AG09309 (cell line): Measurements from ENCODE around the gene LOXL1.

ENCODE experiments used
- DNase-seq: peaks from one replicate; pipeline ENCODE4 v3.0.0-alpha.2; 2010; ENCODE audit warnings: low read depth
- H3K4me3 ChIP-seq: 2 replicates; pipeline ENCODE4 v1.5.1; 2011; ENCODE audit warnings: mild to moderate bottlenecking, low read depth, low read length, moderate library complexity; ENCODE audit not compliant: control insufficient read depth
- TF ChIP-seq, protein P1 (sequence below): IDR thresholded peaks from 2 replicates; pipeline ENCODE4 v1.5.1; 2011; ENCODE audit warnings: mild to moderate bottlenecking, low read depth, low read length, inconsistent platforms; ENCODE audit not compliant: insufficient read depth, control insufficient read depth; ENCODE audit errors: missing control alignments

LOXL1 gene

DNA sequence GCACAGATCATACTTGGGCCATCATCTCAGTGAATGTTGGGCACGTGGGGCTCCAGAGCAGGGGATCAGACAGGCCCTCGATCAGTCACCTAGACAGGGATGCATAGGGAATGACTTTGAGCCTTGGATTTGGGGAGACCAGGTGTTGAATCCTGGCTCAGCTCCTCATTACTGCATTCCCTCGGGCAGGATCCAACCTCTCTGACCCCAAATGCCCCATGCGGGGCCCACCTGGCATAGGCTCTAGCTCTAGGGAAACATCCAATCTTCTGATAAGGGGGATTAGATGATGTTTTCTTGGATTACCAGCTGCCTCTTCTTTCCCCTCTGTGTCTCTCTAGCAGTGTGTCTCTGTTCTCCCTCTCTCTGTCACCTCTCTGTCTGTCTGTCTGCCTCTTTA, 22.7 kb downstream of the LOXL1 start:
- TF ChIP-seq, protein P1, sequence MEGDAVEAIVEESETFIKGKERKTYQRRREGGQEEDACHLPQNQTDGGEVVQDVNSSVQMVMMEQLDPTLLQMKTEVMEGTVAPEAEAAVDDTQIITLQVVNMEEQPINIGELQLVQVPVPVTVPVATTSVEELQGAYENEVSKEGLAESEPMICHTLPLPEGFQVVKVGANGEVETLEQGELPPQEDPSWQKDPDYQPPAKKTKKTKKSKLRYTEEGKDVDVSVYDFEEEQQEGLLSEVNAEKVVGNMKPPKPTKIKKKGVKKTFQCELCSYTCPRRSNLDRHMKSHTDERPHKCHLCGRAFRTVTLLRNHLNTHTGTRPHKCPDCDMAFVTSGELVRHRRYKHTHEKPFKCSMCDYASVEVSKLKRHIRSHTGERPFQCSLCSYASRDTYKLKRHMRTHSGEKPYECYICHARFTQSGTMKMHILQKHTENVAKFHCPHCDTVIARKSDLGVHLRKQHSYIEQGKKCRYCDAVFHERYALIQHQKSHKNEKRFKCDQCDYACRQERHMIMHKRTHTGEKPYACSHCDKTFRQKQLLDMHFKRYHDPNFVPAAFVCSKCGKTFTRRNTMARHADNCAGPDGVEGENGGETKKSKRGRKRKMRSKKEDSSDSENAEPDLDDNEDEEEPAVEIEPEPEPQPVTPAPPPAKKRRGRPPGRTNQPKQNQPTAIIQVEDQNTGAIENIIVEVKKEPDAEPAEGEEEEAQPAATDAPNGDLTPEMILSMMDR, result no peak
- H3K4me3 ChIP-seq, result no peak overlapping the region
- no peak for DNase-seq

DNA sequence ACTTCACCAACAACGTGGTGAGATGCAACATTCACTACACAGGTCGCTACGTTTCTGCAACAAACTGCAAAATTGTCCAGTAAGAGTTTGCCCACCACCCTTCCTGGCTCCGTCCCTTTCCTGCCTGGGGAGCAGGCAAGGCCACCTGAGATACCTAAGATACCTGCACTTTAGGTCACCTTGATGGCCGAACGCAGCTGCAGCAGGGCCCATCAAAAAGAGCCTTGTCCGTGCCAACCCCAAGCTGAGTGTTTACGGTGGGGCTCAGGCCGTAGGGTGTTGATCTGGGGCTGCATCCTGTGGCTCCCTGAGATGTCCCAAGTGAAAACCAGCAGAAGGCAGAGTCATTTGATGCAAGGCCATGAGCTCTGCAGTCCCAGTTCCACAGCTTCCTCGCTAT, 23.2 kb downstream of the LOXL1 start:
- DNase-seq, result no peak
- H3K4me3 ChIP-seq, result no peak overlapping the region
- TF ChIP-seq, protein P1, result no peak

GRCh38 chr15:73950479-73950830, 24.2 kb downstream of the LOXL1 start:
- TF ChIP-seq, protein P1, result no peak
- H3K4me3 ChIP-seq, result no peak overlapping the region
- DNase-seq, result no peak

DNA sequence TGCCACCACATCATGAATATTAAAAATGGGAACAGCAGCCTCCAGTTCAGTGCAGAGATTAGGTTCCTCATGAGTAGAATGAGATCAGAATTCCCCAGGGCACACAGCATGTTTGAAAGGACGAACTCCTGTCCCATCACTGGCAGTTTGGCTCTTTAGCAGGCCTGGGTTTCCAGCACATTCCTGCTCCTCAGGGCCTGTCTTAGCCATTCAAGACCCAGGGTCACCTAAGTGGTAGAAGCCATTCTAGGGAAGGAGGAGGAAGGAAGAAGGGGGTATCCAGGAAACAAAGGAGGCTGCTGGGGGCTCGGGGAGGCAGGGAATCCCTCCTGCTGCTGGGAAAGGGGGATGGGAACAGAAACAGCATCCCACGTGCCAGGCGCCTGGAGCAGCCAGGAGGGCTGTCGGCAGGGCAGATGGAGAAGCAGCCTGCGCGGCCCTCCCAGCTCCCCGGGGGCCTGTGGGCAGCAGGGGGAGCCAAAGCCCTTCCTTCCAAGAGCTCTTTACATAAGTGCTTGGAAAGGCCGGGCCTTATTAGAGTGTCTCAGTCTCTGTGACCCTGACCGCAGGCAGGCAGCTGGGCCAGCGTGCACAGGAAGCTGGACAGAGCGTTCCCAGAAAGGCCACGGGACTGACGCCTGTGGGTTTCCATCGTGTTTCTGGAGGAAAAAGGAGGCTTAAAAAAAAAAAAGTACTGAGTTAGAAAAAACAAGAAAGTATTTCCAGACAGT, 24.7 kb downstream of the LOXL1 start:
- DNase-seq, result peak; percentile 94
- TF ChIP-seq, protein P1, result peak; percentile 93
- H3K4me3 ChIP-seq, result no peak overlapping the region

- DNase-seq, result no peak
- TF ChIP-seq, protein P1, result no peak
- H3K4me3 ChIP-seq, result no peak overlapping the region
These were observed 25.3 kb downstream of the LOXL1 start for GRCh38 chr15:73951601-73952000.

GRCh38 chr15:73952171-73952912, 26.1 kb downstream of the LOXL1 start:
- H3K4me3 ChIP-seq, result no peak overlapping the region
- DNase-seq, result no peak
- TF ChIP-seq, protein P1, result no peak
